GM06990 (cell line): ENCODE results near the gene LCORL.

ENCODE experiments used
- DNase-seq: peaks from one replicate; pipeline ENCODE4 v3.0.0-alpha.2; 2011; ENCODE audit not compliant: insufficient read length; ENCODE audit errors: extremely low read depth
- H3K27me3 ChIP-seq: replicated peaks from 2 replicates; pipeline ENCODE4 v1.6.0; 2011; ENCODE audit warnings: low read length; ENCODE audit not compliant: control insufficient read depth, insufficient read depth
- H3K36me3 ChIP-seq: 2 replicates; pipeline ENCODE4 v1.5.1; 2011; ENCODE audit warnings: low read length; ENCODE audit not compliant: control insufficient read depth, insufficient read depth
- H3K4me3 ChIP-seq: replicated peaks from 2 replicates; pipeline ENCODE4 v1.5.1; 2011; ENCODE audit warnings: low read depth, mild to moderate bottlenecking, control low read depth, low read length
- TF ChIP-seq, protein P1 (sequence below): IDR thresholded peaks from 2 replicates; pipeline ENCODE4 v1.5.1; 2011; ENCODE audit warnings: low read length, control low read depth, mild to moderate bottlenecking, inconsistent platforms; ENCODE audit not compliant: insufficient read depth, poor library complexity, severe bottlenecking

The LCORL gene

DNA sequence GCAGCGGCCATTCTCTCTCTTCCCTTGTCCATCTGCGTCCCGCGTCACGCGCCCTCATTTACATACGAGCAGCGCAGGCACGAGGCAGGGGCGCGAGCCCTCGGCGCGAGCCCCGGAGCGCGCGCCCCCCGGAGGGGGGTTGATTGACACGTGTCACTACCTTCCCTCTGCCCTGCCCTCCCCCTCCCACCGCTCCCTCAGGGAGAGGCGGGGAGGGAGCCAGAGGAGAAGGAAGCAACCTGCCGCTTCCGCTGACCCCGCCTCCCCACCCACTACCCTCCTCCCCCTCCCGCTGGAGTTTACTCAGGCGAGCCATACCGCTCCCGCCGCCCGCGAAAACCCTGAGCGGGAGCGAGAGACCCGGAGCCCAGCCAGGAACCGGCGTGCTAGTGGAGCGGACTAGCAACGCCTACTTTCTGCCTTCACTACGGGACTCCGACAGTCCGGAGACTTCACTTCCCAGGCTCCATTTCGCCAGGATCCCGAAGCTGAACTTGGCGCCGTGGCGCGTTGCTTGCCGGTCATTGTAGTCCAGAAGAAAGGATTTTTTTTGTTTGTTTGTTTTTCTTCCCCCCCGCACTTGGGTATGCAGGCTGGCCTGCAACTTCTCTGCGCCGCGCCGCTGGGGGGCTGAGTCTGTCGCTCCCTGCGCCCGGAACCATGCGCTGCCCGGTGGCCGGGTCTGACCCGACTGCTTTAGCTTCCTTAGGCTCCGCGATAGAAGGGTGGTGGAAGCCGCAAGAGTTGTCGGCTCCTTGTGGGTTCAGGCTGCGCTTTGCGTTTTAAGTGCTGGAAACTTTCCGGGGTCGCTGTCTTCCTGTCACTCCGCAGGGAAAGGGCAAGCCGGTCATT is at the start of gene LCORL:
Gene LCORL, minus strand, starts transcription at position 36 of the 852 bp plus-strand sequence. Its CDS starts 4 bp downstream, at position 32.
- peak; percentile 99 for DNase-seq
- no peaks in the 10 kb centered on the region for H3K36me3 ChIP-seq
- no peaks in the 10 kb centered on the region for H3K27me3 ChIP-seq
- TF ChIP-seq, protein P1, sequence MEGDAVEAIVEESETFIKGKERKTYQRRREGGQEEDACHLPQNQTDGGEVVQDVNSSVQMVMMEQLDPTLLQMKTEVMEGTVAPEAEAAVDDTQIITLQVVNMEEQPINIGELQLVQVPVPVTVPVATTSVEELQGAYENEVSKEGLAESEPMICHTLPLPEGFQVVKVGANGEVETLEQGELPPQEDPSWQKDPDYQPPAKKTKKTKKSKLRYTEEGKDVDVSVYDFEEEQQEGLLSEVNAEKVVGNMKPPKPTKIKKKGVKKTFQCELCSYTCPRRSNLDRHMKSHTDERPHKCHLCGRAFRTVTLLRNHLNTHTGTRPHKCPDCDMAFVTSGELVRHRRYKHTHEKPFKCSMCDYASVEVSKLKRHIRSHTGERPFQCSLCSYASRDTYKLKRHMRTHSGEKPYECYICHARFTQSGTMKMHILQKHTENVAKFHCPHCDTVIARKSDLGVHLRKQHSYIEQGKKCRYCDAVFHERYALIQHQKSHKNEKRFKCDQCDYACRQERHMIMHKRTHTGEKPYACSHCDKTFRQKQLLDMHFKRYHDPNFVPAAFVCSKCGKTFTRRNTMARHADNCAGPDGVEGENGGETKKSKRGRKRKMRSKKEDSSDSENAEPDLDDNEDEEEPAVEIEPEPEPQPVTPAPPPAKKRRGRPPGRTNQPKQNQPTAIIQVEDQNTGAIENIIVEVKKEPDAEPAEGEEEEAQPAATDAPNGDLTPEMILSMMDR = peak; percentile 42
- H3K4me3 ChIP-seq = peak within 1 kb of the TSS; percentile 86

DNA sequence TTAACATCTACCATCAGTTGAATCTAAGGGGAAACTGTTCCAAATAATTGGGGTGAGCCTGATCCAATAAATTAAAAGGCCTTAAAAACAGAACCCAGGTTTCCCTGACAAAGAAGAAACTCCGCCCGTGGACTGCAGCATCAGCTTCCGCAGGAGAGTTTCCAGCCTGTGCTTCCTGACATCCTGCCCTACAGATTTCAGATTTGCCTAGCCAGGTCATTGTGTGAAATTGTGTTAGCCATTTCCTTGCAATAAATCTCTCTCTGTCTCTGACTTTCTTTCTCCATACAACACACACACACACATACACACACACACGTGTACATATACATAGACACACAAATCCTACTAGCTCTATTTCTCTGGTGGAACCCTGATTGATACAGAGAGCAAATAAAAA is 48.3 kb upstream of the LCORL start:
- TF ChIP-seq, protein P1 = no peak
- Histone ChIP-seq H3K27me3 (no peaks in the 10 kb centered on the region), H3K36me3 (no peaks in the 10 kb centered on the region), H3K4me3 (no peak overlapping the region)
- no peak for DNase-seq

DNA sequence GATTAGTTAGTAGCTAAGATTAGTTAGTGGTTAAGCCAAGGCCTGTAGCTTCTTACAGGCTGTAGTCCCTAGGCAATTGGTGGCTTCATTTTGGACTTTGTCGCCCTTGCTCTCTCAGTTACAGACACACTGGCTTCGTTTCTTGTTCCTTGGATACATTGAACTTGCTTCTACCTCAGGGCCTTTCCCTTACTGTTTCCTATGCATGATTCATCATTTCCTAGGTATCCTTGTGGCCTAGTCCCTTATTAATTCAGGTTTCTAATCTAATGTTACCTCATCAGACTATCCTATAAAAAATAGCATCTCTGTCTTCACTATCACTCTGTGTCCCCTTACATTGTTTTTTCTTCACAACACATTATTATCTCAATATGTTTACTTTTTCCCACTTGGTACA is 45.5 kb upstream of the LCORL start:
- TF ChIP-seq, protein P1 = no peak
- Histone ChIP-seq H3K4me3 (no peak overlapping the region), H3K27me3 (no peaks in the 10 kb centered on the region), H3K36me3 (no peaks in the 10 kb centered on the region)
- no peak for DNase-seq

DNA sequence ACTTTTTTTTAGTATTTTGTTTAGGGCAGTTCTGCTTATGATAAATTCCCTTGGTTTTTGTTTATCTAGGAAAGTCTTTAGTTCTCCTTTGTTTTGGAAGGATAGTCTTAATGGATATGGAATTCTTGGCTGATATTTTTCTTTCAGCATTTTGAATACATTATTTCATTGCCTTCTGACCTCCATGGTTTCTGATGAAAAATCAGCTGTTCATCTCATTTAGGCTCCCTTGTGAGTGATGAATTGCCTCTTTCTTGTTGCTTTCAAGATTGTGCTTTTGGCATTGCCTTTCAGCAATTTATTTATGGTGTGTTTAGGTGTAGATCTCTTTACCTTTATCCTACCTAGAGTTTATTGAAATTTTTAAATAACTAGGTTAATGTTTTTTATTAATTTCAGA is 41.5 kb upstream of the LCORL start:
- H3K27me3 ChIP-seq = no peaks in the 10 kb centered on the region
- H3K36me3 ChIP-seq = no peaks in the 10 kb centered on the region
- no peak for DNase-seq
- H3K4me3 ChIP-seq = no peak overlapping the region
- TF ChIP-seq, protein P1 = no peak

DNA sequence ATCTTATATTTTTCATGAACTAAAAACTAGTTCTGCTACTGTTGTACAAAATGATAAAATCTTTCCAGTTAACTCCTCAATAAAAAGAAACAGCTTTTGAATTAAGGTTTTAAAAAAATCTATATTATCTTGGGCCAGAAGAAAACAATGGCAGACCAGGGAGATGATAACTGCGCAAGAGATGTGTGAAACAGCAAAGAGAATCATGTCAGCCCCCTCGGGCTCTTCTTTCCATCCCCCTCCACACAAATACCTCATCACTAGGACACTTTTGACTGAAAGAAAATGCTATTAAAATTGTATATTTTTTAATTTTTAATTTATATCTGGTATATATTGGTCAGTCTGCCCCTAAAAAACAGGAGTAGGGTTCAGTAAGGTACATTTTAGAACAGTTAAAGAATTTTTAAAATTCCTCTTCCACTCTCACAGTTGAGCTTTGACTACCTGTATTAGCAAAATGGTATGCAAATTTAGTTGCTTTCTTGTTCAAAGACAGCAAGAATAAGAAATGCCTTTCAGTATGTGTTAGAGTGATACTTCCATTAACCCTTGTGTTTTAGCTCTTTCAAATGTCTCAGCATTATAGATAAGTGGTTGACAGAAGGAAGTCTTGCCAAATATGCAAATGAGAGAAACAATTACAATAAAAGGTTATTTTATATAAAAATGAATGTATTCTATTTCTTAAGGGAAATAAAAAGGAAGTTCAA is 36.4 kb upstream of the LCORL start:
- Histone ChIP-seq H3K4me3 (peak overlapping the region; percentile 27), H3K36me3 (no peaks in the 10 kb centered on the region), H3K27me3 (no peaks in the 10 kb centered on the region)
- peak; percentile 4 for DNase-seq
- TF ChIP-seq, protein P1 = no peak
